Mammary epithelial cell (primary cell): ENCODE data around the gene SCARB1.

Experiments used
- EZH2 ChIP-seq: IDR thresholded peaks from 2 replicates; pipeline ENCODE4 v1.6.1; 2012; ENCODE audit warnings: low read length, inconsistent platforms, borderline replicate concordance
- TF ChIP-seq, protein P1 (sequence below), 2 donors: IDR thresholded peaks in 1 of 2; conservative IDR thresholded peaks in 1 of 2; 2 replicates each; pipeline ENCODE4 v1.5.1; 2011 to 2012; ENCODE audit warnings: inconsistent platforms in 2 of 2, low read length in 2 of 2, mild to moderate bottlenecking in 2 of 2, control low read depth in 1 of 2, low read depth in 1 of 2; ENCODE audit not compliant: insufficient read depth in 1 of 2; ENCODE audit errors: extremely low read depth in 1 of 2

DNA sequence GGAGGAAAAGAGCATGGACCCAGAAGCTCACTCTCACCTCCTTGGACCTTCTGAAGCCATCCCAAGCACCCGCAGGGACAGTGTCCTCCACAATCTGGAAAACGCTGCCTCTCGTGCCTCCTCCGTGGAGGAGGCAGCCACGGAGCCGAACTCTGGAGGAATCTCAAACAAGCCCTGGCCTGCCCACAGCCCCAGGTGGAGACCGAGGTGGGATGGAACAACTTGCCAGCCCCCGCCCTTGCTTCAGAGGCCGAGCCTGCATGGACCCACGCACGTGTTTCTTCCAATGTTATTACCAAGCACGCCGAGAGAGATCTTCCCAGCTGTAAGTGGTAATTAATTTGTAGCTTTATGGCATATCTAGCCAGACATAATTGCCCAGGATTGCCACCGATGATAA, 61.3 kb downstream of the SCARB1 start:
- TF ChIP-seq, protein P1, sequence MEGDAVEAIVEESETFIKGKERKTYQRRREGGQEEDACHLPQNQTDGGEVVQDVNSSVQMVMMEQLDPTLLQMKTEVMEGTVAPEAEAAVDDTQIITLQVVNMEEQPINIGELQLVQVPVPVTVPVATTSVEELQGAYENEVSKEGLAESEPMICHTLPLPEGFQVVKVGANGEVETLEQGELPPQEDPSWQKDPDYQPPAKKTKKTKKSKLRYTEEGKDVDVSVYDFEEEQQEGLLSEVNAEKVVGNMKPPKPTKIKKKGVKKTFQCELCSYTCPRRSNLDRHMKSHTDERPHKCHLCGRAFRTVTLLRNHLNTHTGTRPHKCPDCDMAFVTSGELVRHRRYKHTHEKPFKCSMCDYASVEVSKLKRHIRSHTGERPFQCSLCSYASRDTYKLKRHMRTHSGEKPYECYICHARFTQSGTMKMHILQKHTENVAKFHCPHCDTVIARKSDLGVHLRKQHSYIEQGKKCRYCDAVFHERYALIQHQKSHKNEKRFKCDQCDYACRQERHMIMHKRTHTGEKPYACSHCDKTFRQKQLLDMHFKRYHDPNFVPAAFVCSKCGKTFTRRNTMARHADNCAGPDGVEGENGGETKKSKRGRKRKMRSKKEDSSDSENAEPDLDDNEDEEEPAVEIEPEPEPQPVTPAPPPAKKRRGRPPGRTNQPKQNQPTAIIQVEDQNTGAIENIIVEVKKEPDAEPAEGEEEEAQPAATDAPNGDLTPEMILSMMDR (conservative IDR thresholded peaks at IDR 0.05 in 1 of 2, IDR thresholded peaks at IDR 0.05 in 1 of 2; ENCODE audit: extremely low read depth in 1 of 2, insufficient read depth in 1 of 2, low read depth in 1 of 2, low read length in 2 of 2): no peak
- no peak for TF ChIP-seq EZH2
